RPMI7951 (cell line): ENCODE data around the gene ZFPM1. TPM values are rescaled to one million over a fixed set of nuclear protein-coding genes. Genes with fewer than 3 reads are reported as not detected.
A peak's percentile ranks its signal among the peaks of the same experiment; 100 is the strongest.

Experiments used
- DNase-seq: peaks from one replicate; pipeline ENCODE4 v3.0.0-alpha.2; 2012; ENCODE audit warnings: low read depth
- total RNA-seq: library from RNA; depleted of rRNA; stranded (reverse); fragments of >200 nt; shearing (Covaris generic); gene quantifications from 2 replicates; pipeline ENCODE4 v1.2.3, GENCODE V29; 2014

Gene ZFPM1
- total RNA-seq, 1 experiment from 2014 or later: 1.1 TPM

- no peak for DNase-seq
These were observed 4.4 kb upstream of the ZFPM1 start for GRCh38 chr16:88448461-88449266.

GRCh38 chr16:88449267-88449561 is 3.9 kb upstream of the ZFPM1 start:
- no peak for DNase-seq

- DNase-seq: no peak
These were observed 1.2 kb upstream of the ZFPM1 start for GRCh38 chr16:88451586-88452481.

- peak; percentile 87 for DNase-seq
These were observed 431 bp upstream of the ZFPM1 start for GRCh38 chr16:88452482-88453216.

GRCh38 chr16:88453611-88454522 is 787 bp downstream of the ZFPM1 start:
- peak; percentile 47 for DNase-seq

GRCh38 chr16:88454523-88454947 is 1.5 kb downstream of the ZFPM1 start:
- peak; percentile 16 for DNase-seq

- peak; percentile 46 for DNase-seq
These were observed 2.7 kb downstream of the ZFPM1 start for GRCh38 chr16:88455610-88456355.

GRCh38 chr16:88456356-88457292 is 3.5 kb downstream of the ZFPM1 start:
- DNase-seq: no peak

GRCh38 chr16:88458039-88458772 is 5.1 kb downstream of the ZFPM1 start:
- DNase-seq: no peak

- DNase-seq: no peak
These were observed 5.7 kb downstream of the ZFPM1 start for GRCh38 chr16:88458773-88459235.

GRCh38 chr16:88459366-88460073 is 6.4 kb downstream of the ZFPM1 start:
- no peak for DNase-seq

GRCh38 chr16:88460496-88461330 is 7.6 kb downstream of the ZFPM1 start:
- no peak for DNase-seq

- DNase-seq: peak; percentile 9
These were observed 8.5 kb downstream of the ZFPM1 start for GRCh38 chr16:88461331-88462269.

GRCh38 chr16:88462396-88462795 is 9.3 kb downstream of the ZFPM1 start:
- no peak for DNase-seq

- no peak for DNase-seq
These were observed 10.3 kb downstream of the ZFPM1 start for GRCh38 chr16:88463411-88463810.
